HG03558 (cell line): ENCODE measurements around the gene TGFBR3.

Experiments used
- ATAC-seq: cut with Tn5 transposase; IDR thresholded peaks from one replicate; pipeline ENCODE4 v1.9.1; 2021; ENCODE audit warnings: moderate number of reproducible peaks; ENCODE audit not compliant: unreplicated experiment; ENCODE audit errors: extremely low read depth

TGFBR3 gene

GRCh38 chr1:91784616-91785015, 101.3 kb downstream of the TGFBR3 start:
- no peak for ATAC-seq

DNA sequence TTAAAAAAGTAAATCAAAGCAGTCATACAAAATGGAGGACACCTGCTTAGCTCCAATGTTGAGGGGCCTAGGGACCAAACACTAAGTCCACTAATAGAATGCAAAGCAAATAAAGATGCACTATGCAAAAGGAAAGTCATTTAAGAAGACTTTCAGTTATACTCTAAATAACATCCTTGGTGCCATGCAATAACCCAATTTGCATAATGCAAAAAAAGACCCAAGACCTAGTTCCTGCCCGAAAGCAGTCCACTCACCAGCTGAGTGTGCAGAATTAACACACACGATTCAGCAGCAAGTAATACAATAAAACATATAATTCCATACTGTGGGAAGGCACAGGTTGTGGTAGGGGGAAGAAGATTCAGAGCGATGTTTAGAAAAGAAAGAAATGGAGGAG, 101.8 kb downstream of the TGFBR3 start:
- ATAC-seq, result no peak

- ATAC-seq, result no peak
Measured at GRCh38 chr1:91783423-91784170, 102.4 kb downstream of the TGFBR3 start.

DNA sequence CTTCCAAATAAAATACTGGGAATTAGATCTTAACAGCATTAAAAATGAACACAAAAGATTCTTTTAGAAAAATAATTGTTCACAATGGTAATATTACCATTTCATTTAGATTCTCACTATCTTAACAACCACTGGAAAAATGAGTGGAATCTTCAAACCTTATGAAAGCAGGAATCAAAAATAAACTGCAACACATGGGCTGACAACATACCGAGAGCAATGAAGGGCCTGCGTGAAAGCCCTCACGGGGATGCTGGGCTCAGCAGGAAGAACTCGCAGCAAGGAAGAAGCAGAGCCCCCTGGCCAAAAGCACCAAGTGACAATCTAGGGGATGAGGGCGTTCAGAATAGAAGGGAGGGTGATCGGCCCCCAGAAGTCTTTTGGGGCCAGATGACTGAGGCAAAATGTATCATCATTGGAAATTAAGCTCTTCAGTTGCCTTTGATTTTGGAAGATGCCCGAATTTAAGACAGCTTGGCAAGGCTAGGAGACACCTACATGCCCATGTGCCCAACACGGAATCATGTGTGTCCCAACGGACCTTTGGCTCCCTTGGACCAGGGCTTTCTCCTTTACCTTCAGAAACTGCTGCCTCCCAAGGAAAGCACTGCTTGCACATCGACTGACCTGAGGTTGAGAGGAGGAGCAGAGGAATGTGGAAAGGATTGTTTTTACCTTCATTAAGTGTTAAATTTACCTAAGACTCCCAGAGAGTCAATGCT, 103.9 kb downstream of the TGFBR3 start:
- ATAC-seq, result no peak

DNA sequence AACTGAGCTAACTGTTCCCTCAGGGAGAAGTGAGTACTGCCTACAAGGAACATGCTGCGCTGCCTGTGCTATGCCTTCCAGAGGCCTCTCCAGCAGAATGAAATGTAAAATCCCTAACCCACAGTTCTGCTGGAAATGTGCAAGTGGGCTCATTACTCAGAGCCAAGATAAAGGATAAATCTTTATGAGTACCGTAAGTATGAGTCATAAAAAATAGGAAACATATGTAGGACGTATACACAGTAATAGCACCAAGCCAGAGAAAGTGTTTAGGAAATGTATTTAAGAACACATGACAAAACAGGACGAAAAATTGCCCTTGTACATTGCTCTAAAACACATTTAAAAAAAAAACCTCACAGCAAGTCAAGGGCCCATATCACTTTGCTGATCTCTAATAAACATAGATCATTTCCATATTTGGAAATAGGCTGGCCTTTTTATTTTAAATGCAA, 104.6 kb downstream of the TGFBR3 start:
- ATAC-seq, result no peak

DNA sequence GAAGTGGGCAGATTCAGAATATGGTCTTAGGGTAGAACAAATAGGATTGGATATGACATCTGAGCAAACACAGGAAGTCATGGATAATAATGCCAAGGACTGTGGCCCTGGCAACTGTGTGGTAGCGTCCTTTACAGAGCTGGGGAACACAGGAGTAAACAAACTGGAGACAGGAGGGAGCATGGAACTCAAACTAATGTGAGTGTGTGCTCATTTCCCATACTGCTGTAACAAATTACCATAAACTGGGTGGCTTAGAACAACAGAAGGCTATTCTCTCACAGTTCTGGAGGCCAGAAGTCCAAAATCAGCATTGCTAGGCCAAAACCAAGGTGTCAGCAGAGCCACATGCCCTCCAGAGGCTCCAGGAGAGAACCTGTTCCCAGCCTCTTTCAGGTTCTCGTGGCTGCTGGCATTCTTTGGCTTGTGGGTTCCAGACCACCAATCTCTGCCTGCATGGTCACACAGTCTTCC, 106.4 kb downstream of the TGFBR3 start:
- no peak for ATAC-seq

DNA sequence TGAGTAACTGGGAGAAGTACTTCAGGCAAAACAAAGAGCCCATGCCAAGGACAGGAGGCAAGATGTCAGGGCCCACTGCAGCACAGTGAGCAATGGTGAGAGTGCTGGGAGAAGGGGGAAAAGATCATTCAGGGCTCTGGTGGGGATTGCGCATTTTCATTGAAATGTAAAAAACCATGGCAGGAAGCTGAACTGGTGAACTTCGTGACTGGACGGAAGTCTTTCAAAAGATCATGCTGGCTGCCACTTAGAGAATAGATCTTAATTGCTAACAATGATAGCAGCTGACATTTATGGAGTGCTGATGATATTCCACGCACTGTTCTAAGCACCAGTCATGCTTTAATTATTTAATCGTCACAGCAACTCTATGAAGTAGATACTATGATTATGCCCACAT, 107.0 kb downstream of the TGFBR3 start:
- ATAC-seq, result no peak

GRCh38 chr1:91777630-91778300, 108.2 kb downstream of the TGFBR3 start:
- ATAC-seq, result no peak

DNA sequence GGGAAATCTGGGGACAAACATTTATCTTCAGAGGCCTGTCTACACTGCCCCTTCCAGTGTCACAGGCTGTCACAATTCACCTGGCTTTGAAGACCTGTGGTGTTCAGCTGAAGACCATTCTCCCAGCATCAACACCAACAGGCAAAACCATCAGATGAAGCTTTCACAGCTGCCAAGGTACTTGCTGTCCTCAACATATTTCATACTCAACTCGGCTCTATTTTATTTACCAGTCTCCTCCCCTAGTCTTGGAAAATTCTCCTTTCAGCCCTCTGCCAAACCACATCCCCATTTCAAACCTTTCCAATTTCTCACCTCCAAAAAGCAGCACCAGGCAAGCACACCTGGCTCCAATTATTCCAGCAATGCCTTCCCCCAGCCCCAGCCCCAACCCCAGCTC, 108.8 kb downstream of the TGFBR3 start:
- no peak for ATAC-seq

- no peak for ATAC-seq
Measured at GRCh38 chr1:91776068-91776794, 109.7 kb downstream of the TGFBR3 start.

DNA sequence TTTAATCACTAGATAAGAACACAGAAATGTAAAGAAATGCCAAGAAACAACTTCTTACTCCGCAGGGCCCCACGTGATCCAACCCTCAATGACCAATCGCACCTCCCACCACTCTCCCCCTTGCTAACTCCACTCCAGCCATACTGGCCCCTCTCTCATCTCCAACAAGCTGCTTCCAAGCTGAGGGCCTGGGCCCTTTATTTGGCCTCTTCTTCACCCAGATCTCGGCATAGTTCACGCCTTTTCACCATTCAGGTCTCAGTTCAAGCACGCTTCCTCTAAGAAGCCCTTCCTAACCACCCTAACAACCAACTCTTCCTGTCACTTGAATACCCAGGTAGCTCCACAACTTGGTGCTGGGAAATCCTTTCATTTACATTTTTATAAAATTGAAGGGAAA, 110.7 kb downstream of the TGFBR3 start:
- ATAC-seq, result no peak

- ATAC-seq, result no peak
Measured at GRCh38 chr1:91774520-91775203, 111.3 kb downstream of the TGFBR3 start.

GRCh38 chr1:91771717-91772116, 114.2 kb downstream of the TGFBR3 start:
- ATAC-seq, result no peak

- no peak for ATAC-seq
Measured at GRCh38 chr1:91770667-91771268, 115.2 kb downstream of the TGFBR3 start.

DNA sequence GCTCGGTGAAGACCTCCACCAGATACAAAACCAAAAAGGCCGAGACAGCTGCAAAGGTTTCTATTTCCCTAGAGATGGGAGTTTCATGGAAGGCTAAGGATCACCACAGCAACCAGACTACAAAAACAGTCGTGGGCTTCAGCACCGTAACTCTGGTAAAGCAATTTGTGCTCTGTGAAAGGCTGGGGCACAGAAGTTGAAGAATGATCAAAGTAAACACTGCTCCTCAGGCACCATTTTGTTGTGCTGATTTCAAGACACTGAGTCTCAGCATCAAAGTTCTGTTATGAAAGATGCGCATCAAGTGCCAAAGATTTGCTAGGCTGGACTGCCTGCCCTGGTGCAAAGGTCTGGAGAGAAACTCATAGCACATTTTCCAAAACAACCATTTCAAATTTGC, 116.2 kb downstream of the TGFBR3 start:
- no peak for ATAC-seq

DNA sequence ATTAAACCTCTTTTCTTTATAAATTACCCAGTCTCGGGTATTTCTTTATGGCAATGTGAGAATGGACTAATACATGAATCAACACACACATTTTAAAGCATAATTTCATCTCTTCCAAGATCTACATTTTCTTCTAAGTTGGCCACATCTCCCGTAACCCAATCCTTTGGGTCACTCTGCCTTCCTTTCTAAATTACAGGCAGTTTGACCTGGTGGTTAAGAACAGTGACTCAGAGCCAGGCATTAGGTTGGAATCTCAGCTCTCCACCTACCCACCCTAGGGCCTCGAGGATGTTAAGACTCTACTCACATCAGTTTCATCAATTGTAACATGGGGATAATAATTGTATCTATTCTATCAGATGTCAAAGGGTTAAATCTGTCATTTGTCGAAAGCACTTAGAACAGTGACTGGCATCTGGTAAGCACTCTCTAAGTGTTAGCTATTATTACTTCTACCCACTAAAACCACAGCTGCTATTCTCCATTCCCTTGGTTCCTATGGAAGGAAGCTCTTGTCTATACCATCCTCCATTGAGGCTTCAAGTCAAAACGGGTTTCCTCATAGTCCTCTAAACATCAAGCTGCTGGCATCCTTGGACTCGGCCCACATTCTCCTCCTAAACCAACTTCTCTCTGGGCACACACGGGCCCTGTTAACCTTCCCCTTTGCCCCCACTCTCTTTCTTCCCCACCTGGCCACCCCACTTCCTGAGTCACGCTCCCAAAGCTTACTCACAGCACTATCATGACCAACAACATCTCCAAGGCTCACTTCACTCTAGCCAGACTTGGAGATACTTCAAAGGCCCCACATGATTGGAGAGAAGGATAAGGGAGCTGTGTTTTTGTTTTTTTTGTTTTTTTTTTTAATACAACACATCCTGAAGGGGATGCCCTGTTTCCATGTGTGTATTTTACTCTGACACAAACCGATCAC, 116.9 kb downstream of the TGFBR3 start:
- no peak for ATAC-seq

DNA sequence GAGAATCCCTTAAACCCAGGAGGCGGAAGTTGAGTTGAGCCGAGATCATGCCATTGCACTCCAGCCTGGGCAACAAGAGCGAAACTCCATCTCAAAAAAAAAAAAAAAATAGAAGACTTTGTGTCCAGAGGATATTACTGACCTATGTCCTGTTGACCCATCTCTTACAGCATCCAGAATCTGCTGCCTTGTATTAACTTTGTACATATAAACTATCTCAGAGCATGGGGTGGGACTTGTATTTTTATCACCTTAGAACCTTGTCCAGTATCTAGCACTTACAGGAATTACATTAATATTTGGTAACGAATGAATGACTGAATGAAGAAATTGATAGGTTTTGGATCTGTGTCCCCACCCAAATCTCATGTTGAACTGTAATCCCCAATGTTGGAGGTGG, 117.8 kb downstream of the TGFBR3 start:
- ATAC-seq, result no peak

DNA sequence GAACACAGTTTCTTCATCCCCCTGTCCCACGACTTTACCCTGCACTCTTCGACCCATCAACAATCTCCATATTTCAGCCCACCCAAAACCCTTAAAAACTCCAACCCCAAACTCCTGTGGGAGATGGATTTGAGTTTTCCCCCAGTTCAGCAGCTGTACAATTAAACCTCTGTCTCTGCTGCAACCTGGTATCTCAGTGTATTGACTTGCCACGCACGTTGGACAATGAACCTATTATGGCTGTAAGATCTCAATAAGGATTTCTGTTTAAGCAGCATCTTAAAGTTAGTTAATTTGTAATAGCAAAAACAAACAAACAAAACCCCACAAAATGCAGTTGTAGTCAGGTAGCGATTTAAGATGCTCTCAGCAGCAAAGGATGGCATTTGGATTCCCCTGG, 119.1 kb downstream of the TGFBR3 start:
- no peak for ATAC-seq
